A549 (cell line): ENCODE results near the gene SORL1-AS1.

Experiments used
- CEBPB ChIP-seq, 2 experiments: fragments of >200 bp in 1 of 2; sonication (Bioruptor Twin) in 1 of 2; formaldehyde crosslinking in 1 of 2; IDR thresholded peaks; 2 replicates each; pipeline ENCODE4 v1.6.1; 2012 to 2016
- HOXA7 ChIP-seq: fragments of 250-450 bp; sonication (Bioruptor Pico); IDR thresholded peaks from 2 replicates; pipeline ENCODE4 v1.5.0; 2020; ENCODE audit warnings: mild to moderate bottlenecking, moderate library complexity
- JUNB ChIP-seq: fragments of >200 bp; sonication (Bioruptor Twin); formaldehyde crosslinking; IDR thresholded peaks from 2 replicates; pipeline ENCODE4 v1.6.1; 2016
- RAD21 ChIP-seq, 2 experiments: fragments of >200 bp in 1 of 2; sonication (Bioruptor Twin) in 1 of 2; formaldehyde crosslinking in 1 of 2; IDR thresholded peaks in 1 of 2; conservative IDR thresholded peaks in 1 of 2; 2 replicates in 1 of 2; 3 replicates in 1 of 2; pipeline ENCODE4 v1.6.1; 2012 to 2018; ENCODE audit warnings: inconsistent platforms in 1 of 2
- REST ChIP-seq: fragments of 200-600 bp; sonication (generic); IDR thresholded peaks from 2 replicates; pipeline ENCODE4 v1.6.1; 2016; ENCODE audit warnings: antibody characterized with exemption, mild to moderate bottlenecking, moderate library complexity
- SMC3 ChIP-seq: fragments of >200 bp; sonication (Bioruptor Twin); formaldehyde crosslinking; IDR thresholded peaks from 3 replicates; pipeline ENCODE4 v1.6.1; 2018; ENCODE audit warnings: inconsistent platforms
- USF2 ChIP-seq: fragments of 450-650 bp; IDR thresholded peaks from 2 replicates; pipeline ENCODE4 v1.6.1; 2014; ENCODE audit warnings: antibody characterized with exemption
- TF ChIP-seq, protein P1 (sequence below): fragments of >200 bp; sonication (Bioruptor Twin); formaldehyde crosslinking; IDR thresholded peaks from 3 replicates; pipeline ENCODE4 v1.5.1; 2016

DNA sequence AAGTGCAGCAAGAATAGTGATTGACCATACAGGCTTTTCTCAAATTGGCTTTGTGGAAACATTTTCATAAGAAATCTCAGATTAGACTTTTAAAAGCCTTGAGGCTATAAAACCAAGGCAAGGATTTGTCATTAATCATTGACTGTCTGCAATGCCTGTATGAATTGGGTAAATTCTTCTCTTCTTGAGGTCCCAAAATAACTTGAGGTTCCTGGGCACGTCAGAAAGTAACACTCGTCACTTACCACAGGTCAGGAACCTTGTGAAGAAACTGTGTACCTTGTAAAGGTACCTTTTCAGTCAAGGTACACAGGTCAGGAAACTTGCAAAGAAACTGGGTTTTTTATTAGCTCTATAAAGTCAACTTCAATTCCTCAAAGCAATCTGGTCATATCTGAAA, 43.9 kb downstream of the SORL1-AS1 start:
- TF ChIP-seq USF2: no peak
- TF ChIP-seq CEBPB (IDR thresholded peaks at IDR 0.05): no peak
- TF ChIP-seq, protein P1, sequence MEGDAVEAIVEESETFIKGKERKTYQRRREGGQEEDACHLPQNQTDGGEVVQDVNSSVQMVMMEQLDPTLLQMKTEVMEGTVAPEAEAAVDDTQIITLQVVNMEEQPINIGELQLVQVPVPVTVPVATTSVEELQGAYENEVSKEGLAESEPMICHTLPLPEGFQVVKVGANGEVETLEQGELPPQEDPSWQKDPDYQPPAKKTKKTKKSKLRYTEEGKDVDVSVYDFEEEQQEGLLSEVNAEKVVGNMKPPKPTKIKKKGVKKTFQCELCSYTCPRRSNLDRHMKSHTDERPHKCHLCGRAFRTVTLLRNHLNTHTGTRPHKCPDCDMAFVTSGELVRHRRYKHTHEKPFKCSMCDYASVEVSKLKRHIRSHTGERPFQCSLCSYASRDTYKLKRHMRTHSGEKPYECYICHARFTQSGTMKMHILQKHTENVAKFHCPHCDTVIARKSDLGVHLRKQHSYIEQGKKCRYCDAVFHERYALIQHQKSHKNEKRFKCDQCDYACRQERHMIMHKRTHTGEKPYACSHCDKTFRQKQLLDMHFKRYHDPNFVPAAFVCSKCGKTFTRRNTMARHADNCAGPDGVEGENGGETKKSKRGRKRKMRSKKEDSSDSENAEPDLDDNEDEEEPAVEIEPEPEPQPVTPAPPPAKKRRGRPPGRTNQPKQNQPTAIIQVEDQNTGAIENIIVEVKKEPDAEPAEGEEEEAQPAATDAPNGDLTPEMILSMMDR: no peak
- no peak for TF ChIP-seq SMC3
- TF ChIP-seq JUNB: no peak
- no peak for TF ChIP-seq HOXA7 (CRISPR knock-in tag)
- TF ChIP-seq REST: no peak
- TF ChIP-seq RAD21 (conservative IDR thresholded peaks at IDR 0.05 in 1 of 2, IDR thresholded peaks at IDR 0.05 in 1 of 2): no peak
